Measurements from ENCODE around the gene ZMYND15.

The ZMYND15 gene

DNA sequence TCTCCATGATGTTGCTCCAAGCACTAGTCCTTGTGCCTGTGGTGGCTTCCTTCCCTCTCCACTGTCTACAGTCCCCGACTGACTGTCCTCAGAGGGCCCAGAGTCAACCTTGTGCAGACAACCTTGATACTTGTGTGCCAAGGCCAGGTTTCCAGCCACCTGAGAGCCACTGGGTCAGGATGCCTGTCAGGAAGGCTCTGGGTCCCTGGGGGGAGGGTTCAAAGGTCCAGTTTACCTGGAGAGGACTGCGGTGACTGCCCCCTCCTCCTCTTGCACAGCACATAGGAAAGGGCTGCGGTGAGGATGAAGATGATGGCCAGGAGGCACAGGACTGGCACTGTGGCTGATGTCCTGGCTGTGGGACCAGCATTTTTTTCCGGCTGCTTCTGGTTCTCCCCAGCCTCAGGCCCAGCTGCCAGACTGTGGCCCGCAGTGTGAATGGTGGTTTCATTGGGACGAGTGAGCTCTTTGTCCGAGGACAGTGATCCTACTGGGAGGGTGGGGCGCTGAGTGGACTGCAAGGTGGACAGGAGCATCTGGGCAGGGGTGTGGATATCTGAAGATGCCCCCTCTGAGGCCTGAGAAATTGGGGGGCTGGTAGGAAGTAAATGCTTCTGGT lies 4.7 kb upstream of the ZMYND15 start:
- no peak for DNase-seq (ENCODE audit: low read depth in 1 of 2, low spot score in 1 of 2)
- Histone ChIP-seq H3K27me3 (ENCODE audit: insufficient read depth, poor library complexity, severe bottlenecking) (peaks cover 8% of the 10 kb centered on the region), H3K27ac (replicated peaks) (no peak overlapping the region), H3K4me3 (replicated peaks; ENCODE audit: insufficient read depth, low read length) (no peak overlapping the region)
- TF ChIP-seq SPI1 (IDR thresholded peaks at IDR 0.05; ENCODE audit: borderline replicate concordance, low read depth) (no peak), GABPA (IDR thresholded peaks at IDR 0.05; ENCODE audit: low read depth) (no peak), POLR2AphosphoS5 (IDR thresholded peaks at IDR 0.05; ENCODE audit: low read depth) (no peak)
- TF ChIP-seq, protein P1, sequence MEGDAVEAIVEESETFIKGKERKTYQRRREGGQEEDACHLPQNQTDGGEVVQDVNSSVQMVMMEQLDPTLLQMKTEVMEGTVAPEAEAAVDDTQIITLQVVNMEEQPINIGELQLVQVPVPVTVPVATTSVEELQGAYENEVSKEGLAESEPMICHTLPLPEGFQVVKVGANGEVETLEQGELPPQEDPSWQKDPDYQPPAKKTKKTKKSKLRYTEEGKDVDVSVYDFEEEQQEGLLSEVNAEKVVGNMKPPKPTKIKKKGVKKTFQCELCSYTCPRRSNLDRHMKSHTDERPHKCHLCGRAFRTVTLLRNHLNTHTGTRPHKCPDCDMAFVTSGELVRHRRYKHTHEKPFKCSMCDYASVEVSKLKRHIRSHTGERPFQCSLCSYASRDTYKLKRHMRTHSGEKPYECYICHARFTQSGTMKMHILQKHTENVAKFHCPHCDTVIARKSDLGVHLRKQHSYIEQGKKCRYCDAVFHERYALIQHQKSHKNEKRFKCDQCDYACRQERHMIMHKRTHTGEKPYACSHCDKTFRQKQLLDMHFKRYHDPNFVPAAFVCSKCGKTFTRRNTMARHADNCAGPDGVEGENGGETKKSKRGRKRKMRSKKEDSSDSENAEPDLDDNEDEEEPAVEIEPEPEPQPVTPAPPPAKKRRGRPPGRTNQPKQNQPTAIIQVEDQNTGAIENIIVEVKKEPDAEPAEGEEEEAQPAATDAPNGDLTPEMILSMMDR (IDR thresholded peaks at IDR 0.05; ENCODE audit: insufficient read depth, low read length), result no peak
- TF ChIP-seq, protein P2, sequence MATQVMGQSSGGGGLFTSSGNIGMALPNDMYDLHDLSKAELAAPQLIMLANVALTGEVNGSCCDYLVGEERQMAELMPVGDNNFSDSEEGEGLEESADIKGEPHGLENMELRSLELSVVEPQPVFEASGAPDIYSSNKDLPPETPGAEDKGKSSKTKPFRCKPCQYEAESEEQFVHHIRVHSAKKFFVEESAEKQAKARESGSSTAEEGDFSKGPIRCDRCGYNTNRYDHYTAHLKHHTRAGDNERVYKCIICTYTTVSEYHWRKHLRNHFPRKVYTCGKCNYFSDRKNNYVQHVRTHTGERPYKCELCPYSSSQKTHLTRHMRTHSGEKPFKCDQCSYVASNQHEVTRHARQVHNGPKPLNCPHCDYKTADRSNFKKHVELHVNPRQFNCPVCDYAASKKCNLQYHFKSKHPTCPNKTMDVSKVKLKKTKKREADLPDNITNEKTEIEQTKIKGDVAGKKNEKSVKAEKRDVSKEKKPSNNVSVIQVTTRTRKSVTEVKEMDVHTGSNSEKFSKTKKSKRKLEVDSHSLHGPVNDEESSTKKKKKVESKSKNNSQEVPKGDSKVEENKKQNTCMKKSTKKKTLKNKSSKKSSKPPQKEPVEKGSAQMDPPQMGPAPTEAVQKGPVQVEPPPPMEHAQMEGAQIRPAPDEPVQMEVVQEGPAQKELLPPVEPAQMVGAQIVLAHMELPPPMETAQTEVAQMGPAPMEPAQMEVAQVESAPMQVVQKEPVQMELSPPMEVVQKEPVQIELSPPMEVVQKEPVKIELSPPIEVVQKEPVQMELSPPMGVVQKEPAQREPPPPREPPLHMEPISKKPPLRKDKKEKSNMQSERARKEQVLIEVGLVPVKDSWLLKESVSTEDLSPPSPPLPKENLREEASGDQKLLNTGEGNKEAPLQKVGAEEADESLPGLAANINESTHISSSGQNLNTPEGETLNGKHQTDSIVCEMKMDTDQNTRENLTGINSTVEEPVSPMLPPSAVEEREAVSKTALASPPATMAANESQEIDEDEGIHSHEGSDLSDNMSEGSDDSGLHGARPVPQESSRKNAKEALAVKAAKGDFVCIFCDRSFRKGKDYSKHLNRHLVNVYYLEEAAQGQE (IDR thresholded peaks at IDR 0.05; ENCODE audit: insufficient replicate concordance, low read depth), result no peak

DNA sequence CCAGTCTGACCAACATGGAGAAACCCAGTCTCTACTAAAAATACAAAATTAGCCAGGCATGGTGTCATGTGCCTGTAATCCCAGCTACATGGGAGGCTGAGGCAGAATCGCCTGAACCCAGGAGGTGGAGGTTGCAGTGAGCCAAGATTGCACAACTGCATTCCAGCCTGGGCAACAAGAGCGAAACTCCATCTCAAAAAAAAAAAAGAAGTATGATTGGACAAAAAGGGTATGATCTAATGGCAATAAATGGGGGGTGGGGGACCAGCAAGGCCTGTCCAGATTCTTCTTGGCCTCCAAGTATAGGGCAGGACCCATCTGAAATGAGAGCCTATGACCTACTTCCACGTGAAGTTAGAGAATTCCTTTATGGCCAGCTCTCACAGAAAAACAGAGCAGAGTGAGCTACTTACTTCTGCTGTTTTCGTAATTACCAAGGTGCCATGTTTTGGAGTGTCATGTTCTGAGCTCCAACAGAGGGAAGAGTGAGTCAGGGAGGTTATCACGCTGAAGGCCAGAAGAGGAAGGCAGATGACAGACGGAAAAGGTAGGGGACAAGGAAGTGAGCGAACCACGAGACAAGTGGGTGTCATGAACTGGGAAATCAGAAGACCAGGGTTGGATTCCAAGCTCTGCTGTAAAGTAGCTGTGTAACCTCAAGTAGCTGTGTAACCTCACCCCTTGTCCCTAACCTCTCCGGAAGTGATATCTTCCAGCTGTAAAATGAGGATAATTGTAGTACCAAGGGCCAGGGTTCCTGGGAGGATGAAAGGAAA lies 3.6 kb upstream of the ZMYND15 start:
- TF ChIP-seq, protein P2 (IDR thresholded peaks at IDR 0.05; ENCODE audit: insufficient replicate concordance, low read depth), result no peak
- peak; percentile 30; the same call in 1 of the 2 replicates for TF ChIP-seq SPI1 (IDR thresholded peaks at IDR 0.05; ENCODE audit: borderline replicate concordance, low read depth)
- Histone ChIP-seq H3K27ac (replicated peaks) (no peak overlapping the region), H3K4me3 (replicated peaks; ENCODE audit: insufficient read depth, low read length) (no peak overlapping the region), H3K27me3 (ENCODE audit: insufficient read depth, poor library complexity, severe bottlenecking) (peaks cover 10% of the 10 kb centered on the region)
- DNase-seq (ENCODE audit: low read depth in 1 of 2, low spot score in 1 of 2), result peak; percentile 57 to 63

DNA sequence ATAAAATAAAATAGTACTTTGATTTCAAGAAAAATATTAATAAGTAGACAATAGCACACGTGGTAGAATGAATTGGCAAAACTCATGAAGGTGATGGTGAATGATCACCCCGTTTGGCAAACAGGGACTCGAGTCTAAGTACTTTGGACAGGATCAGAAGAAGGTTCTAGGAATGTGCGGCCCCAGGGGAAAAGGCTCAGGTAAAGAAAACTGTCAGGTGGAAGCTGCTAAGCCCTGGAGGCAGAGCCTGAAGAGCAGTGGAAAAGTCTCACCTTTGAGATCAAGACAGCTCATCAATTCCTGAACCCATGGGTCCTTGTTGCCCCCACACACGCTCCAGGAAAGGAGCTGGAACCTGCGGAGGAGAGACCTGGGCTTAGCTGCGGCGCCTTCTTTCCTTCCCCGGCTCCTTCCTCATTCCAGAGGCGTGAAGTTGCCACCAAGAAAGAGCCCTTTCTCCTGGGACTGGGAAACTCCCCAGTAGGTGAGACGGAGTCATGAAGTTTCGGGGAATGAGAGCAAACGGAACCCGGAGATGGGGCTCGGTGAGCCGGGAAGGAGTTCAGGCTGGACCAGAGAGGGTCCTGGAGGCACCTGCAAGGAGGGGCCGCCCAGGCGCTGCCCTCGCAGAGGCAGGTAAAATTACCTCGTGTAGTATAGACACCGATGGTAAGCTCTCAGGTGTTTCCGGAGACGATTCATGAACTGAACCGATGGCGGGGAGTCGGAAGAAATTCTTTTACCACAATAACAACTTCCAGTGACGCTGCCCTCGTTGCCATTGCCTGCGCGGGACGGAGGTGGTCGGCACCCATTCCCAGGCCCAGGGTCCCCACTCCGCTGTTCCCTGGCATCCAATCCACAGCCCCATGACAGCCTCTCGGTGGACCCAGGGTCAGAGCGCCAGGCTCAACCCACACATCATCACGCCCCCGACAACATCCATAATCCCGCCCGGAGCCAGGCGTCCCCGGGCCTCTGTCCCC lies 1.2 kb upstream of the ZMYND15 start:
- Histone ChIP-seq H3K27ac (replicated peaks) (no peak overlapping the region), H3K27me3 (ENCODE audit: insufficient read depth, poor library complexity, severe bottlenecking) (peaks cover 10% of the 10 kb centered on the region), H3K4me3 (replicated peaks; ENCODE audit: insufficient read depth, low read length) (peak overlapping the region; percentile 51)
- TF ChIP-seq SPI1 (IDR thresholded peaks at IDR 0.05; ENCODE audit: borderline replicate concordance, low read depth), result no peak
- TF ChIP-seq, protein P1 (IDR thresholded peaks at IDR 0.05; ENCODE audit: insufficient read depth, low read length), result no peak
- no peak for TF ChIP-seq GABPA (IDR thresholded peaks at IDR 0.05; ENCODE audit: low read depth)
- TF ChIP-seq, protein P2 (IDR thresholded peaks at IDR 0.05; ENCODE audit: insufficient replicate concordance, low read depth), result no peak
- TF ChIP-seq POLR2AphosphoS5 (IDR thresholded peaks at IDR 0.05; ENCODE audit: low read depth), result no peak
- no peak for DNase-seq (ENCODE audit: low read depth in 1 of 2, low spot score in 1 of 2)
